LNCAP (cell line): ENCODE measurements around the gene COG4.

Source experiments
- CTCF ChIP-seq: fragments of 450-650 bp; IDR thresholded peaks from 2 replicates; pipeline ENCODE4 v1.5.1; 2017; ENCODE audit warnings: mild to moderate bottlenecking

The COG4 gene

DNA sequence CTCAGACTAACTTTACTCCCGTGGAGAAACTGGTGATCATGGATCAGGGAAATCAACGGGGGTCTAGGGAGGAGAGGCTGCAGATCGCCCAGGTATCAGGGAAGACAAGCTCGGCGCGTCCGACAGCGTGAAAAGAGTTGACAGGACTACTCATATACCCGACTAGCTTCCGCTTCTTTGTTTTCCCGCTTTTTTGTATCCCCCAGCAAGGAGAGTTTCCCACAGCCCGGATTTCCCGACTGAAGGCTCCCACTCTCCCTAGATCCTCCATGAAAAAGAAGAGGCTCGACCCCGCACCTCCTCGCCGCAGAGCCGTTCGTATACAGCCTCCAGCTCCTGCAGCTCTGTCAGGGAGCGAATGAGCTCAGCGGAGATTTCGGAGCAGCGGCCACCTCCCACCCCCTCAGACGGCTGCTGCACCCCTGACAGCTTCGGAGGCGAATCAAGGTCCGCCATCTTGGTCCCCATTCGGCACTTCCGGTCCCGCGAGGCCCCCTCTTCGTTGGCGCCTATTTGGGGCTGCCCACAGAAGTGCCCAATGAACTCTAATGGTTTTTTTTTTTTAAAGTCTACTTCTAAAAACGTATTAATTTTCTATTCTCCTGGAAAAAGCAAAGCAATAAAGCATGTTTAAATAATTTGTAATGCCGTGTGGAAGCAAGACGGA lies at the start of gene COG4:
COG4 (minus strand) TSS at position 479 of the 667 bp plus-strand sequence; CDS start at position 468, 11 bp downstream.
- TF ChIP-seq CTCF: no peak

DNA sequence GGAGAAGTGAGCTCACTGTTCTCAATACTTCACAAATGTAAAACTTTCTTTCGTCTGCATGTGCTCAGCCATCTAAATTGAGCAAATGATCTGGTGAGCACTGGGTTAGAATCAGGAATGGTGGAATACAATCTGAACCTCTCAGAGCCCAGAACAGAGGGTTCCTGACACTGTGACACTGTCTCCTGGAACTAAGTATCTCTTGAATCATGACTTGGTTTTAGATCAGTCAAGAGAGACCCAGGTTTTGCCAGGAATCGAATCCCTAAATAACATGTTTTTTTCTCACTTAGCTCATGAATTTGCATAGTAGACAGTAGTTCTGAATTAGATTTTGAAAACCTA lies 49.5 kb upstream of the COG4 start:
- no peak for TF ChIP-seq CTCF

DNA sequence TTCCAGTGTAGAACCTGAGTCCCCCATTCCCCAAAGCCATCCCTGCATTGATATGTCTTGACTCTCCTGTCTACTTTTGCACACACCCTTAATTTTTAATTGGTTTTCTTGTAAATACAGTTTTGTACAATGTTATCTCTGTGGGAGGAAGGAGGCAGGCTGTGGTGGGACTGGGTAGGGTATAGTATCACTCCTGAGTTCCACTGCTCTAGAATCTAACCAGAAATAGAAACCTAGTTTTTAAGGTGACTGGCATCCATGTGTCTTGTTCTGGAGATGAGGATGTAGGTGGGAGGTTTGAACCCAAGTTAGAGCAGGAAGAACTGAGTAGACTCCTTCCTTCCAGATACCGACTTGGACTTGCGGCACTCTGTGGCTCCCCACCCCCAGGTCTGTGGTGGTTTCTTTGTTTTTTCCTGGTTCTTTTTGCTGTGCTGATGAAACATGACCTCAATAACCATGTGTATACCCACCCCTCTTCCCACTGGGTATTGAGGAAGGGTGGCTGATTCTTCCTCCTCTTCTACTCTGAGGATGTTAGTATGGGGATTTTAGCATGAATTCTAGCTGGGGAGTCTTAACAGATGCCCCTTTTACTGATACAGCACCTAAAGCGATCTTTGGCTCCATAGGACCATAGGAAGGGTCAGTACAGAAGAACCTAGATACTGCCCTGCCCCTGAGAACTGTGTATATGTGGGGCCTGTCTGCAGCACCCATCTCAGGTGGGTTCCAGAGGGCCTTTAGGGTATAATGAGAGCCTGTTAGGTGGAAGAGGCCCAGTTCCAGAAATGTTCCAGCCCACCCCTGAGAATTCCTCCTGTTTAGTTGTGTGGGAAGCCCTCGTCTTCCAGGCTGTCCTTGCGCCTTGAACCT lies 48.9 kb upstream of the COG4 start:
- no peak for TF ChIP-seq CTCF

DNA sequence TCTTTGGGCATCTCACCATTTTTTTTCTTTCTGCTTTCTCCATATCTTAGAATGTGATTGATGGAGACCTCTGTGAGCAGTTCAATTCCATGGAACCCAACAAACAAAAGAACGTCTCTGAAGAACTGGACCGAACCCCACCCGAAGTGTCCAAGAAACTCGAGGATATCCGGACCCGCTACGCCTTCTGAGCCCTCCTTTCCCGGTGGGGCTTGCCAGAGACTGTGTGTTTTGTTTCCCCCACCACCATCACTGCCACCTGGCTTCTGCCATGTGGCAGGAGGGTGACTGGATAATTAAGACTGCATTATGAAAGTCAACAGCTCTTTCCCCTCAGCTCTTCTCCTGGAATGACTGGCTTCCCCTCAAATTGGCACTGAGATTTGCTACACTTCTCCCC lies 48.3 kb upstream of the COG4 start:
- no peak for TF ChIP-seq CTCF

- no peak for TF ChIP-seq CTCF
Observed at GRCh38 chr16:70570967-70571570, 47.7 kb upstream of the COG4 start.

- TF ChIP-seq CTCF: no peak
Observed at GRCh38 chr16:70569752-70570151, 46.4 kb upstream of the COG4 start.

- no peak for TF ChIP-seq CTCF
Observed at GRCh38 chr16:70568601-70569237, 45.4 kb upstream of the COG4 start.
